IMR-90 (cell line): Measurements from ENCODE around the gene CRIM1. TPM values are rescaled to one million over a fixed set of nuclear protein-coding genes. Genes with fewer than 3 reads are reported as not detected.
"Not testable (repeated sequence)": the region's sequence is repeated elsewhere in the genome, so short reads cannot be mapped to it uniquely, and the experiment has no call there.

Experiments
- ATAC-seq: fragments of 200-7000 bp; cut with Tn5 transposase; 2 replicates; pipeline ENCODE4 v1.9.1; 2020; ENCODE audit warnings: low read depth, mild to moderate bottlenecking, moderate library complexity
- BruUV-seq: library from RNA; stranded (reverse); fragments of 400-500 nt; replicated peaks from 2 replicates; lab custom pipeline; 2021; lab: Mats Ljungman, UMichigan
- CTCF ChIA-PET: fragments of 300-600 bp; formaldehyde crosslinking; extraction: SDS; loops from one replicate; lab custom pipeline; 2021; ENCODE audit warnings: antibody characterized with exemption; lab: Yijun Ruan, JAX
- POLR2A ChIA-PET: fragments of 300-600 bp; sonication (Branson Sonifier 250); formaldehyde crosslinking; loops from one replicate; lab custom pipeline; 2022; ENCODE audit warnings: antibody characterized with exemption; ENCODE audit not compliant: unreplicated experiment; lab: Charles Lee
- DNase-seq: peaks from one replicate; pipeline ENCODE4 v3.0.0; 2013
- H2AFZ ChIP-seq: replicated peaks from 2 replicates; pipeline ENCODE3; 2013; ENCODE audit warnings: low read length, mild to moderate bottlenecking; ENCODE audit not compliant: poor library complexity
- H2AK5ac ChIP-seq: 2 replicates; pipeline ENCODE4 v1.6.1; 2013; ENCODE audit warnings: low read depth, low read length, inconsistent platforms
- H2AK9ac ChIP-seq: replicated peaks from 2 replicates; pipeline ENCODE3; 2013; ENCODE audit warnings: mild to moderate bottlenecking, low read depth, low read length, moderate library complexity; ENCODE audit not compliant: poor library complexity
- H2BK120ac ChIP-seq: 2 replicates; pipeline ENCODE4 v1.6.1; 2013; ENCODE audit warnings: low read depth, low read length, inconsistent platforms
- H2BK15ac ChIP-seq: 3 replicates; pipeline ENCODE4 v1.6.1; 2013; ENCODE audit warnings: low read depth, low read length, inconsistent platforms
- H2BK20ac ChIP-seq: 2 replicates; pipeline ENCODE4 v1.6.1; 2013; ENCODE audit warnings: low read depth, mild to moderate bottlenecking, inconsistent platforms, low read length, moderate library complexity
- H2BK5ac ChIP-seq: 2 replicates; pipeline ENCODE4 v1.6.1; 2013; ENCODE audit warnings: mild to moderate bottlenecking, low read depth, low read length, inconsistent platforms; ENCODE audit not compliant: poor library complexity, severe bottlenecking
- H3K14ac ChIP-seq: replicated peaks from 2 replicates; pipeline ENCODE4 v1.6.1; 2013; ENCODE audit warnings: low read depth, low read length, inconsistent platforms
- H3K18ac ChIP-seq: 2 replicates; pipeline ENCODE4 v1.6.1; 2013; ENCODE audit warnings: low read depth, low read length, control low read depth
- H3K23ac ChIP-seq: 2 replicates; pipeline ENCODE4 v1.6.1; 2013; ENCODE audit warnings: low read depth, low read length, inconsistent platforms
- H3K27ac ChIP-seq: 2 replicates; pipeline ENCODE4 v1.5.1; 2013; ENCODE audit warnings: mild to moderate bottlenecking, control low read depth, low read length; ENCODE audit not compliant: insufficient read depth
- H3K27me3 ChIP-seq: 2 replicates; pipeline ENCODE4 v1.6.1; 2013; ENCODE audit warnings: low read length; ENCODE audit not compliant: control insufficient read depth, insufficient read depth
- H3K36me3 ChIP-seq: 2 replicates; pipeline ENCODE4 v1.6.1; 2013; ENCODE audit warnings: low read length, mixed read lengths; ENCODE audit not compliant: control insufficient read depth, insufficient read depth
- H3K4ac ChIP-seq: 2 replicates; pipeline ENCODE4 v1.6.1; 2013; ENCODE audit warnings: low read depth, low read length, inconsistent platforms
- H3K4me1 ChIP-seq: 2 replicates; pipeline ENCODE4 v1.6.1; 2013; ENCODE audit warnings: low read length, mixed read lengths; ENCODE audit not compliant: control insufficient read depth, insufficient read depth
- H3K4me2 ChIP-seq: 2 replicates; pipeline ENCODE4 v1.6.1; 2013; ENCODE audit warnings: low read depth, mild to moderate bottlenecking, control low read depth, low read length, moderate library complexity
- H3K4me3 ChIP-seq: 2 replicates; pipeline ENCODE4 v1.5.1; 2013; ENCODE audit warnings: low read depth, mild to moderate bottlenecking, control low read depth, low read length, moderate library complexity; ENCODE audit not compliant: insufficient read depth
- H3K56ac ChIP-seq: 2 replicates; pipeline ENCODE4 v1.6.1; 2013; ENCODE audit warnings: low read length, inconsistent platforms; ENCODE audit not compliant: insufficient read depth; ENCODE audit errors: extremely low read depth
- H3K79me1 ChIP-seq, 2 experiments: 2 replicates each; pipeline ENCODE4 v1.6.1; 2013; ENCODE audit warnings: low read length in 2 of 2, inconsistent platforms in 1 of 2, low read depth in 1 of 2
- H3K9ac ChIP-seq: 2 replicates; pipeline ENCODE4 v1.6.1; 2013; ENCODE audit warnings: low read depth, low read length, control low read depth
- H3K9me1 ChIP-seq: 2 replicates; pipeline ENCODE4 v1.6.1; 2013; ENCODE audit warnings: low read length, inconsistent platforms; ENCODE audit not compliant: insufficient read depth
- H3K9me3 ChIP-seq: 2 replicates; pipeline ENCODE4 v1.6.1; 2013; ENCODE audit warnings: low read length; ENCODE audit not compliant: control insufficient read depth, insufficient read depth
- H4K20me1 ChIP-seq: 2 replicates; pipeline ENCODE4 v1.6.1; 2013; ENCODE audit warnings: low read length, inconsistent platforms; ENCODE audit not compliant: insufficient read depth
- H4K5ac ChIP-seq: 2 replicates; pipeline ENCODE4 v1.6.1; 2013; ENCODE audit warnings: mild to moderate bottlenecking, low read depth, low read length, control low read depth
- H4K8ac ChIP-seq, 2 experiments: 2 replicates each; pipeline ENCODE4 v1.6.1; 2013; ENCODE audit warnings: low read depth in 2 of 2, low read length in 2 of 2, control low read depth in 1 of 2, inconsistent platforms in 1 of 2
- H4K91ac ChIP-seq: 2 replicates; pipeline ENCODE4 v1.6.1; 2013; ENCODE audit warnings: low read depth, low read length, inconsistent platforms; ENCODE audit not compliant: insufficient read depth
- BHLHE40 ChIP-seq: fragments of 150-350 bp; IDR thresholded peaks from 2 replicates; pipeline ENCODE4 v1.6.1; 2016; ENCODE audit warnings: mild to moderate bottlenecking, low read depth, low read length
- CEBPB ChIP-seq: IDR thresholded peaks from 2 replicates; pipeline ENCODE4 v1.6.1; 2012; ENCODE audit warnings: low read depth, low read length, improper control_type of control experiment
- WGBS, 2 experiments: methylation state at CpG; one replicate each; pipeline versions ENCODE4 v1.1.5 to v1.1.7; 2013; ENCODE audit warnings: missing lambda C conversion rate in 2 of 2; ENCODE audit not compliant: insufficient read length in 1 of 2; ENCODE audit errors: extremely low coverage in 2 of 2; 5-methylcytosine and 5-hydroxymethylcytosine counted together
- dilution Hi-C: fragments of 300-500 bp; cut with HindIII; formaldehyde crosslinking; loops from one replicate; pipeline ENCODE4 v1.14.3; 2018; ENCODE audit warnings: low sequenced_read_pairs; ENCODE audit not compliant: unreplicated experiment
- in situ Hi-C: fragments of 300-500 bp; cut with MboI; formaldehyde crosslinking; loops from 3 replicates; pipeline ENCODE4 v1.14.3; 2019; ENCODE audit warnings: low sequenced_read_pairs, inconsistent platforms, mixed read lengths
- intact Hi-C: fragments of 100-400 bp; cut with micrococcal nuclease; formaldehyde crosslinking; loops from 2 replicates; pipeline ENCODE4 v1.10.0; 2022
- polyA plus RNA-seq, 3 experiments: library from polyadenylated mRNA; depleted of rRNA; stranded (reverse); fragments of >200 nt; gene quantifications; 2 replicates each; pipeline ENCODE4 v1.2.3, GENCODE V29; 2012; ENCODE audit warnings: low replicate concordance in 1 of 3
- total RNA-seq: library from RNA; depleted of rRNA; stranded (reverse); fragments of >200 nt; gene quantifications from 2 replicates; pipeline ENCODE4 v1.2.3, GENCODE V29; 2012

Gene CRIM1
- total and polyA plus RNA-seq, 2 of the 4 experiments (the other 2 are of a cell fraction): 285 to 490 TPM

- ATAC-seq (peak; percentile 22), DNase-seq (peak; percentile 79)
- peak overlapping the region; percentile 21 for H3K23ac ChIP-seq
- peak overlapping the region; percentile 86 for H3K4me2 ChIP-seq
- no peaks in the 10 kb centered on the region for H3K27me3 ChIP-seq
- H4K20me1 ChIP-seq: peaks cover 96% of the 10 kb centered on the region
- H3K36me3 ChIP-seq: peaks cover 7% of the 10 kb centered on the region; the same call in 1 of the 2 replicates
- peak overlapping the region; percentile 14; the same call in 1 of the 2 replicates for H2AK5ac ChIP-seq
- H3K56ac ChIP-seq: peak overlapping the region; percentile 35; the same call in 1 of the 2 replicates
- H3K14ac ChIP-seq: peak overlapping the region; percentile 65; the same call in 1 of the 2 replicates
- in situ Hi-C loops (no loop called here), intact Hi-C loops (no loop called here), dilution Hi-C loops (no loop called here)
- H2BK5ac ChIP-seq: peak overlapping the region; percentile 85
- peak overlapping the region in 1 of 2 experiments; percentile 86; a peak in 3 of 4 replicates for H4K8ac ChIP-seq
- peak overlapping the region; percentile 74 for H3K27ac ChIP-seq
- POLR2A ChIA-PET: interaction anchor here (0.5 kb wide), 1 partner anchor 863 kb away, joined by 7 read pairs; no protein-coding TSS in a partner anchor
- WGBS, 2 experiments: no CpG with 5 or more reads among the region's 3 CpGs
- peak overlapping the region; percentile 65 for H4K5ac ChIP-seq
- H3K4me1 ChIP-seq: peaks cover 38% of the 10 kb centered on the region
- CTCF ChIA-PET: interaction anchor here (0.6 to 0.9 kb wide), 2 partner anchors 14 to 138 kb away, joined by 3 read pairs; no protein-coding TSS in a partner anchor
- TF ChIP-seq CEBPB: peak; percentile 80
- no peak for TF ChIP-seq BHLHE40
- BruUV-seq: no TSS peak
- H3K9me1 ChIP-seq: peaks cover 15% of the 10 kb centered on the region
- peak overlapping the region; percentile 77 for H3K4ac ChIP-seq
- 0 out of 2 replicates have a peak overlapping the region, but pooled peaks have one; percentile 60 for H4K91ac ChIP-seq
- no peak overlapping the region for H2AK9ac ChIP-seq
- peak overlapping the region; percentile 27; the same call in 1 of the 2 replicates for H2BK20ac ChIP-seq
- peaks cover 0 to 17% of the 10 kb centered on the region in 2 experiments; a peak in 2 of 4 replicates for H3K79me1 ChIP-seq
- H3K4me3 ChIP-seq: peak overlapping the region; percentile 24; the same call in 1 of the 2 replicates
- no peaks in the 10 kb centered on the region for H3K9me3 ChIP-seq
- 0 out of 2 replicates have a peak overlapping the region, but pooled peaks have one; percentile 59 for H2BK120ac ChIP-seq
- H3K9ac ChIP-seq: peak overlapping the region; percentile 46
- H3K18ac ChIP-seq: peak overlapping the region; percentile 75
- peak overlapping the region; percentile 29; the same call in 1 of the 3 replicates for H2BK15ac ChIP-seq
- no peak overlapping the region for H2AFZ ChIP-seq
Measured at GRCh38 chr2:36362291-36362690, 6.7 kb downstream of the CRIM1 start.

- ATAC-seq, H3K27ac ChIP-seq, dilution Hi-C loops, H3K36me3 ChIP-seq, H3K4me3 ChIP-seq, in situ Hi-C loops, H3K27me3 ChIP-seq, BruUV-seq, H2BK20ac ChIP-seq, intact Hi-C loops, H2BK120ac ChIP-seq, H4K91ac ChIP-seq, DNase-seq, H3K9me3 ChIP-seq, H2AK9ac ChIP-seq, H4K8ac ChIP-seq, H2BK15ac ChIP-seq, CTCF ChIA-PET, H4K5ac ChIP-seq, H3K4me2 ChIP-seq, H3K4ac ChIP-seq, H3K9ac ChIP-seq, H3K23ac ChIP-seq, POLR2A ChIA-PET, H2AK5ac ChIP-seq, H2AFZ ChIP-seq, H3K56ac ChIP-seq: not testable (repeated sequence)
- H4K20me1 ChIP-seq: peaks cover 96% of the 10 kb centered on the region
- H3K79me1 ChIP-seq: peaks cover 0 to 25% of the 10 kb centered on the region in 2 experiments; a peak in 2 of 4 replicates
- H3K14ac ChIP-seq: peak overlapping the region; percentile 24; the same call in 1 of the 2 replicates
- peaks cover 19% of the 10 kb centered on the region for H3K9me1 ChIP-seq
- H2BK5ac ChIP-seq: peak overlapping the region; percentile 46
- 0 out of 2 replicates have a peak overlapping the region, but pooled peaks have one; percentile 0 for H3K18ac ChIP-seq
- peaks cover 45% of the 10 kb centered on the region for H3K4me1 ChIP-seq
- no CpG with 5 or more reads among the region's 2 CpGs for WGBS, 2 experiments
Measured at GRCh38 chr2:36363085-36363484, 7.5 kb downstream of the CRIM1 start.
